BJ (cell line): ENCODE measurements around the gene TNNI2. TPM values are rescaled to one million over a fixed set of nuclear protein-coding genes. Genes with fewer than 3 reads are reported as not detected.

Experiments used
- CTCF ChIA-PET: fragments of 350-600 bp; formaldehyde crosslinking; extraction: SDS; loops from one replicate; lab custom pipeline; 2021; ENCODE audit warnings: antibody characterized with exemption, inconsistent platforms; lab: Yijun Ruan, JAX
- POLR2A ChIA-PET: fragments of 300-600 bp; sonication (Branson Sonifier 250); formaldehyde crosslinking; extraction: SDS; loops from one replicate; lab custom pipeline; 2021; ENCODE audit warnings: antibody characterized with exemption; lab: Charles Lee
- DNase-seq: peaks from one replicate; pipeline ENCODE4 v3.0.0-alpha.2; 2011; ENCODE audit warnings: low read depth
- H3K27me3 ChIP-seq: 2 replicates; pipeline ENCODE4 v1.6.0; 2011; ENCODE audit warnings: low read length; ENCODE audit not compliant: control insufficient read depth, insufficient read depth
- H3K36me3 ChIP-seq: 2 replicates; pipeline ENCODE4 v1.5.1; 2011; ENCODE audit warnings: low read length; ENCODE audit not compliant: control insufficient read depth, insufficient read depth
- H3K4me3 ChIP-seq: 2 replicates; pipeline ENCODE4 v1.5.1; 2011; ENCODE audit warnings: low read depth, mild to moderate bottlenecking, control low read depth, low read length
- polyA plus RNA-seq: library from polyadenylated mRNA; depleted of rRNA; stranded (reverse); fragments of >200 nt; gene quantifications from 2 replicates; pipeline ENCODE4 v1.2.3, GENCODE V29; 2011
- TF ChIP-seq, protein P1 (sequence below): IDR thresholded peaks from 2 replicates; pipeline ENCODE4 v1.5.1; 2011; ENCODE audit warnings: low read depth, mild to moderate bottlenecking, control low read depth, inconsistent platforms, low read length, moderate library complexity; ENCODE audit not compliant: insufficient read depth

TNNI2 gene
- polyA plus RNA-seq, 1 experiment, result not detected

DNA sequence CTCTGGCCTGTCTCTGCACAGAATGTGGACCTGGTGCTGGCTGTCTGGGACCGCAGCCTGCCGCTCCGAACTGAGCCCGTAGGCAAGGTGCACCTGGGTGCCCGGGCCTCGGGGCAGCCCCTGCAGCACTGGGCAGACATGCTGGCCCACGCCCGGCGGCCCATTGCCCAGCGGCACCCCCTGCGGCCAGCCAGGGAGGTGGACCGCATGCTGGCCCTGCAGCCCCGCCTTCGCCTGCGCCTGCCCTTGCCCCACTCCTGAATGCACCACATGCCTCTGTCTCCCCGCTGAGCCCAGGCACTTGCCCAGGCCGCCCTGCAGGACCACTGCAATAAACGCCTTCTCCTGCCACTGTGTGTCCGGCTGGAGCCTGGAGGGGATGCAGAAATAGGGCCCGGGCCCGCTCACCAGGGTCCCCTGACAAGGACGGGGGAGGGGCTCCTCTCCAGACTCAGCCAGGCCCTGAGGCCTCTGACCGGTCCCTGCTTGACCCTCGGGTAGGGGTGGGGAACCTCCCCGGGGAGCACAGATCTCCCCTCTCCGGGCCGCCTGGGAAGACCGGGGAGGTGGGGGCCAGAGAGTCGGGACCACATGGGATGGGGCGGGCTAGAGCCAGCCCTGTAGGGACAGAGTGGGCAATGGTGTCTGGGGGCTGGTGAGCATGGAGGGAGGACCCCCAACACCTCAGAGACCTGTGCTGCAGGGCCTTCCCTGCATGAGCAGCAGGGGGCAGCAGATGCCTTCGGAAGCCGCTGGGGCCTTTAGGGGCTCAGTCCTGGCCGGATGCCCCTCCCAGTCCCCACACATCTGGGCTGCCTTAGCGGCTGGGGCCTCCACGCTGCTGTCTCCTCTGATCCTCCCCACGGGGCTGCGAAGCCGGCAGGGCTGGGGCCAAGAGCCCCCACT is 1.4 kb upstream of the TNNI2 start:
- ChIA-PET CTCF (interaction anchor here (0.8 to 13.1 kb wide), 11 partner anchors 12 to 319 kb away, joined by 3 to 510 read pairs (median 10); partner anchors contain the start of gene LSP1), POLR2A (no interaction called here)

DNA sequence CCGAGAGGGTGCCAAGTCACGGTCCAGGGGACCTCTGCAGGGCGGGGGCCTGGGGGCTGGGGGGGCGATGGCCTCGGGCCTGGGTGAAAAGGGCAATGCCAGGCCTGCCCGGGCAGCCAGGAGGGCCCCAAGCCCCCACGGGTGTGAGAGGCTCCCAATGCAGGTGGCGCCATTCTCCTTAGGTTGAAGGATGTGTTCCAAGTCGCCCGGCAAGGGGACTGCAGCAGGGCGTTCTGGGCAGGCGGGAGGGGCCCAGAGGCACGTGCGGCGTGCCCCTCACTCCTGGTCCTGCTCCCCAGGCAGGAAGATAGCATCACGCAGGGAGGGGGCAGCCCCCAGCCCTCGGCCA is 730 bp upstream of the TNNI2 start:
- H3K27me3 ChIP-seq, result no peaks in the 10 kb centered on the region; the same call in 1 of the 2 replicates
- TF ChIP-seq, protein P1, sequence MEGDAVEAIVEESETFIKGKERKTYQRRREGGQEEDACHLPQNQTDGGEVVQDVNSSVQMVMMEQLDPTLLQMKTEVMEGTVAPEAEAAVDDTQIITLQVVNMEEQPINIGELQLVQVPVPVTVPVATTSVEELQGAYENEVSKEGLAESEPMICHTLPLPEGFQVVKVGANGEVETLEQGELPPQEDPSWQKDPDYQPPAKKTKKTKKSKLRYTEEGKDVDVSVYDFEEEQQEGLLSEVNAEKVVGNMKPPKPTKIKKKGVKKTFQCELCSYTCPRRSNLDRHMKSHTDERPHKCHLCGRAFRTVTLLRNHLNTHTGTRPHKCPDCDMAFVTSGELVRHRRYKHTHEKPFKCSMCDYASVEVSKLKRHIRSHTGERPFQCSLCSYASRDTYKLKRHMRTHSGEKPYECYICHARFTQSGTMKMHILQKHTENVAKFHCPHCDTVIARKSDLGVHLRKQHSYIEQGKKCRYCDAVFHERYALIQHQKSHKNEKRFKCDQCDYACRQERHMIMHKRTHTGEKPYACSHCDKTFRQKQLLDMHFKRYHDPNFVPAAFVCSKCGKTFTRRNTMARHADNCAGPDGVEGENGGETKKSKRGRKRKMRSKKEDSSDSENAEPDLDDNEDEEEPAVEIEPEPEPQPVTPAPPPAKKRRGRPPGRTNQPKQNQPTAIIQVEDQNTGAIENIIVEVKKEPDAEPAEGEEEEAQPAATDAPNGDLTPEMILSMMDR, result no peak
- ChIA-PET POLR2A (no interaction called here), CTCF (interaction anchor here (0.7 to 2.3 kb wide), 7 partner anchors 15 to 313 kb away, joined by 3 to 19 read pairs (median 4); no protein-coding TSS in a partner anchor)
- H3K4me3 ChIP-seq, result no peak overlapping the region
- no peaks in the 10 kb centered on the region for H3K36me3 ChIP-seq
- DNase-seq, result no peak

More for the DNA sequence above, 1.4 kb upstream of the TNNI2 start:
- no peaks in the 10 kb centered on the region; the same call in 1 of the 2 replicates for H3K27me3 ChIP-seq
- H3K36me3 ChIP-seq, result no peaks in the 10 kb centered on the region
- TF ChIP-seq, protein P1, result peak; percentile 93
- no peak for DNase-seq
- H3K4me3 ChIP-seq, result no peak overlapping the region

DNA sequence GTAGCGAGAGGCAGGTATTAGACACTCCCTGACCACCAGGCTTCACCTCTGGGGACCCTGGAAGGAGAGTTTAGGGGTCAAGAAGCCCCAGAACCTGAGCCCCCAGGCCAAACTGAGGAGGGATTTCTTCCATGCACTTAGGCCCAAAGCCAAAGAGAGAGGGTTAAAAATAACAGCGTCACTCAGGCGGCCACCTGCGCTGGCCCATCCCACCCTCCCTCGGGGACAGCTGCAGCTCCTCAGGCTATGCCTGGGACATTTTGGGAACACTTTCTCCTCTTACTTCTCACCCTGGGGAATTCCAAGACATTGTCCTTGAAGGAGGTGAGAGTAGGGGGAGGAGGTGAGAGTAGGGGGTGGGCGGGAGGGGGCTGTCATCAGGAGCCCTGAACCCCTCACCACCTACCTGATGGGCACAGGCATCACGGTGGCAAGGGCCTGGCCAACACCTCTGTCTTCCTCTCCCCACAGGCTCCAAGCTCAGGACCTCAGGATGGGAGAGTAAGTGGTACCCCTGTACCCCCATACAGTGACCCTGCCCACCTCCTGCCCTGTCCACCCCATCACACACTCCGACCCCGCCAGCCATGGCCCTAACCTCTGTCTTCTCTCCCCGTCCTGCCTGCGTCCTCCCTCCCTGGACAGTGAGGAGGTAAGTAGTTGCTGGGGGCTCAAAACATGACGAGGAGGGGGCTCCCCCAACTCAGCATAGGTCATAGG is 583 bp downstream of the TNNI2 start:
- POLR2A ChIA-PET, result no interaction called here
- CTCF ChIA-PET, result interaction anchor here (0.8 to 2.3 kb wide), 7 partner anchors 37 to 312 kb away, joined by 3 to 19 read pairs (median 4); no protein-coding TSS in a partner anchor
- no peak for DNase-seq
- TF ChIP-seq, protein P1, result no peak
- H3K4me3 ChIP-seq, result no peak overlapping the region
- H3K27me3 ChIP-seq, result no peaks in the 10 kb centered on the region
- H3K36me3 ChIP-seq, result no peaks in the 10 kb centered on the region

DNA sequence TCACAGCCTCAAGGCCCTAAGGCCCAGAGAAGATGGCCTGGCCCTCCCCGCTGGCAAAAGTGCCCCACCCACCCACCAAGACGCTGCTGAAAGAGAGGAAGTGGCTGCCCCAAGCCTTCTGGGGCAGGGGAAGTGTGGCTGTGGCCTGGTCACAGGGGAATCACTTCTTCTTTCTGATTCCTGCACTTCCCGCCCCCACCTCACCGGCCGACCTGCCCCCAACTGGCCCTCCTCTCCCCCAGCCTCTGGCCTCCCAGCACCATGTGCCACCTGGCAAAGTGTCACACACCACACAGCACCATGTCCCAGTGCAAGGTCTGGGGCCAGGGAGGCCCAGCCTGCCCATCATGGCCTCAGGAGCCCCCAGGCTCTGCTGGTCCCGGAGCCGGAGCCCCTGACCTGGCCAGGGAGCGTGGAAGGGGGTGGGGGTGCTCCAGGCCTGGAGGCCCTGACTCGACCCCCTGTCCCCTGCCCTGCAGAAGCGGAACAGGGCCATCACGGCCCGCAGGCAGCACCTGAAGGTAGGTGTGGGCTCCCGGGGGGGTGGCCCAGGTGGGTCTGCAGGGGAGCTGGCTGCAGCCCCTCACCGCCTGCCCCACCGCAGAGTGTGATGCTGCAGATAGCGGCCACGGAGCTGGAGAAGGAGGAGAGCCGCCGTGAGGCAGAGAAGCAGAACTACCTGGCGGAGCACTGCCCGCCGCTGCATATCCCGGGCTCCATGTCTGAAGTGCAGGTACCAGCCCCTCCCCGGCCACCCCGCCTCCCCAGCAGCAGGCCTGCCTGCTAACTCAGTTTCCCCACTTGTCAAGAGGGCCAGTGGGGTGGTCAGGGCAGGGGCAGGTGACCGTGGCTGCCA is 1.4 kb downstream of the TNNI2 start:
- H3K36me3 ChIP-seq, result no peaks in the 10 kb centered on the region
- TF ChIP-seq, protein P1, result no peak
- DNase-seq, result no peak
- no peak overlapping the region for H3K4me3 ChIP-seq
- CTCF ChIA-PET, result interaction anchor here (0.6 to 2.3 kb wide), 9 partner anchors 36 to 316 kb away, joined by 3 to 19 read pairs (median 4); no protein-coding TSS in a partner anchor
- POLR2A ChIA-PET, result no interaction called here
- H3K27me3 ChIP-seq, result no peaks in the 10 kb centered on the region
